NCI-H1417 treated with DMSO at 0.1 percent for 48 hours (cell line): ENCODE measurements around the gene KLB.

Experiments
- DNase-seq: peaks from one replicate; lab custom pipeline; 2025; lab: John Stamatoyannopoulos, UW

The KLB gene

DNA sequence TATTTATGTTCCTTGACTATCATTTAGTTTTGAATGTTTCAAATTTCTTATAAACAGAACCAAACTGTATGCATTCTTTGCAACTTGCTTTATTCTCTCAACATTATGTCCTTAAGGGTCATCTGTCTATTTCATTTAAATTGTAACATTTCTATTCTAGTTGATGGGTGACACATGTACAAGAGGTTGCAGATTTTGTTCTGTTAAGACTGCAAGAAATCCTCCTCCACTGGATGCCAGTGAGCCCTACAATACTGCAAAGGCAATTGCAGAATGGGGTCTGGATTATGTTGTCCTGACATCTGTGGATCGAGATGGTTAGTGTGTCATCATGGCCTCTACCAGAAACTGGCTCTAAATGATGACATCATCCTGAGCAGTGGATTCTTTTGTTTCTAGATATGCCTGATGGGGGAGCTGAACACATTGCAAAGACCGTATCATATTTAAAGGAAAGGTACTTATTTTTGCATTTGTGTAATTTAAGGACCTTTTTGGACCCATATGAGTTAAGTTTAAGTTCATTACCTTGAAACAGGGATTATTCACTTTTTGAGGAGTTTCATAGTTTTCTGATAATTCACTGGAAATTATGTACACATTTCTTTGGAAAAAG lies 58.3 kb downstream of the KLB start:
- DNase-seq = no peak

GRCh38 chr4:39466747-39467146 lies 60.0 kb downstream of the KLB start:
- DNase-seq = no peak

DNA sequence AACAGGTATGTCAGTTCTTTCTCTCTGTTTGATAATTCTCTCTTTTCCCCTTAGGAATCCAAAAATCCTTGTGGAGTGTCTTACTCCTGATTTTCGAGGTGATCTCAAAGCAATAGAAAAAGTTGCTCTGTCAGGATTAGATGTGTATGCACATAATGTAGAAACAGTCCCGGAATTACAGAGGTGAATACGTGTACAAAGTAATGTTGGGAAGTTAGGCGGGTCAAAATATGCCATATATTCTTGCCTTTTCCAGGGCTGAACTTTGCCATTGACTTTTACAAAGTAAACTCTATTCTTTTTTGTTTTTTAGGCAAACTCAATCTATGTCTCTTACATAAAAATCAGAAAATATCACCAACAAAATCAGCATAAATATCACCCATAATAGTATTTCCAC lies 60.7 kb downstream of the KLB start:
- no peak for DNase-seq

DNA sequence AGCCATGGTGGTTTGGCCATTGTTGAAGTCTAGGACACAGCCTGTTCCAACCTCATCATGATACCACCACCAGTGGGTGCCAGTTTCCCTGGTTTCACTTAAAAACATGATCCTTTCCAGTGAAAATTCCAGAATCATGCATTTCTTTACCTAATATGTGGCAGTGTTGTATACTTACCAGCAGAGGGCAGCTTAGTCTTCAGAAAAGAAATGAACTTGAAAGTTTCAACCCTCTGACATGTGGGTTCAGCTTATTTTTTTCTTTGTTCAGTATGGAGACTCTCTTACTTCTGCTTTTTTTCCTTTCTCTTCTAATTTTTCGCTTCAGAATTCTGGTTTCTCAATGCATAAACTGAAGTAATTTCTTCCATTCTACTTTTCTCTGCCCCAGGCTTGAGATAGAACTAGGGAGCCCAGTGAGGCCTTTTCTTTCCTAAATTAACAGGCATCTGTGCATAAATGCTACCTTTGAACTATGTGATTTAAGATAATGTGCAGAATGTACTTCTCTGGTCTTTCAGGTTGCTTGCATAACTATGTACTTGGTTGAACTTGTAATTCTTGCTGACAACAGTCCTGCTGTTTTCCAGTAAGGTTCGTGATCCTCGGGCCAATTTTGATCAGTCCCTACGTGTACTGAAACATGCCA lies 62.8 kb downstream of the KLB start:
- no peak for DNase-seq

- DNase-seq = no peak
These were observed 63.7 kb downstream of the KLB start for GRCh38 chr4:39470402-39470801.

DNA sequence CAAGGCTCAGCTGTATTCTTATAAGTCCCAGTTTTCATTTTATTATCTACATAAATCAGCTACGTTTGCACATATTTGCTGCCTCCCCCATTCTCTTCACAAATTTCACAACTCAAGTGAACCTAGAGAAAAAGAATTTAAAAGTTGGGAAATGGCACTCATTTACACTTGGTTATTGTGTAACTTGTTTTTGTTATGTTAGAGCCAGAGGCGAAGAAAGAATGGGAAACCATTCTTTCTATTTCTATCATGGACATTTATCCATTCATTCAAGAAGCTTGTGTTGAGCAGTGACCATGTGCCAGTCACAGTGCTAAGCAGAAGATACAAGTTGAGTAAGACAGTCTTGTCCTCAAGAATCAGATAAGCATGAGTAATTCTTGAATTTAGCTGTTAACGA lies 65.7 kb downstream of the KLB start:
- DNase-seq = no peak

- DNase-seq = no peak
These were observed 69.6 kb downstream of the KLB start for GRCh38 chr4:39476187-39476895.

DNA sequence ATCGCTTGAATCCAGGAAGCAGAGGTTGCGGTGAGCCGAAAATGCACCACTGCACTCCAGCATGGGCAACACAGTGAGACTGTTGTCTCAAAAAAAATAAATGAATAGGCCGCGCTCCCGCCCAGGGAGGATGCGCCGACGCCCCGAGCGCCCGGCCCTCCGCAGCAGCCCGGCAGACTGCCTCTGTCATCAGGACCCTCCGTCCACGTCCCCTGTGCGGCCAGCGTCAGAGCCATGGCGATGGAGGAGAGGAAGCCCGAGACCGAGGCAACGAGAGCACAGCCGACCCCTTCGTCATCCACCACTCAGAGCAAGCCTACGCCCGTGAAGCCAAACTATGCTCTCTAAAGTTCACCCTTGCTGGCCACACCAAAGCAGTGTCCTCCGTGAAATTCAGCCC lies 73.5 kb downstream of the KLB start:
- DNase-seq = no peak

DNA sequence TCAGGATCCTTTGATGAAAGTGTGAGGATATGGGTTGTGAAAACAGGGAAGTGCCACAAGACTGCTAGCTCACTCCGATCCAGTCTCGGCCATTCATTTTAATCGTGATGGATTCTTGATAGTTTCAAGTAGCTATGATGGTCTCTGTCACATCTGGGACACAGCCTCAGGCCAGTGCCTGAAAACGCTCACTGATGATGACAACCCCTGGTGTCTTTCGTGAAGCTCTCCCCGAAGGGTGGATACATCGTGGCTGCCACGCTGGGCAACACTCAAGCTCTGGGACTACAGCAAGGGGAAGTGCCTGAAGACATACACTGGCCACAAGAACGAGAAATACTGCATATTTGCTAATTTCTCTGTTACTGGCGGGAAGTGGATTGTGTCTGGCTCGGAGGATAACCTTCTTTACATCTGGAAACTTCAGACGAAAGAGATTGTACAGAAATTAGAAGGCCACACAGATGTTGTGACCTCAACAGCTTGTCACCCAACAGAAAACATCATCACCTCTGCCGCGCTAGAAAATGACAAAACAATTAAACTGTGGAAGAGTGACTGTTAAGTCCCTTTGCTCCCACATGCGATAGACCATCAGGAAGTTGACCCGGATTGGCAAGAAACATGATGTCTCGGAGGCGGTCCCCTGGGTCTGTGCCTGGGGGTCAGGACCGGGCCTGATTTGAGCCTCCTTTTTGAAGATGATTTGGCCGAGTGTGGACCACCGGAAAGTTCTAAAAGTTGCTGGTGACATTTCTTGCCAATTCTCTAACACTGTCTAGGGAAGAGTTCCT lies 74.4 kb downstream of the KLB start:
- DNase-seq = no peak

DNA sequence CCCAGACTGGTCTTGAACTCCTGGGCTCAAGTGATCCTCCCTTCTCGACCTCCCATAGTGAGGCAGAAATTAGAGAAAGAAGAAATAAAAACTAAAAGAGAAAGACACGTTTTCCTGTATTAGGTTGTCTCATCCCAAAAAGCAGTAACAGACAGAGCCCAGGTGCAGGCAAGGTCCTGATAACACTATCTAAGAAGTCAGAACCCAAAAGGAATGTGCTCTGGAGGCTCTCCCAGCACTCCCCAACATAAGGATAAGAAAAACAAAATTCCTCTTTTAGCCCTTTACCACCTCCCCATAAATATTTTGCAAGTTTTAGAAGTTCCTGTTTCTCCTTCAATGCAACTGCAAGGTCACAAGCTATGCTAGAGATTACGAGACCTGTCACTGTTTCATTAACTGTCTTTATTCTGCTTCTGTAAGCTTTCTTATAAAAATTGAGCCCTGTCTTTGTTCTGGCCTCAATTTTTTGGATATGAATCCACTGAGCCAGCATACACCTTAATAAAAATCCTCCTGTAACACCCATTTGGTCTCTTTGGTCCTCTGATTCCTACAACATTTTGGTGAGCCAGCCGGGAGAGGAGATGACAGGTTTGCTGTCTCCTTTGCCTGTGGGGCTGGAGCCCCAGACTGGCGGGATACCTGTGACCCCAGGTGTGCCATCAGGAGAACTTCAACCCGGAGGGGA lies 78.0 kb downstream of the KLB start:
- no peak for DNase-seq

GRCh38 chr4:39486221-39486804 lies 79.6 kb downstream of the KLB start:
- DNase-seq = no peak

GRCh38 chr4:39490322-39490721 lies 83.6 kb downstream of the KLB start:
- DNase-seq = no peak

DNA sequence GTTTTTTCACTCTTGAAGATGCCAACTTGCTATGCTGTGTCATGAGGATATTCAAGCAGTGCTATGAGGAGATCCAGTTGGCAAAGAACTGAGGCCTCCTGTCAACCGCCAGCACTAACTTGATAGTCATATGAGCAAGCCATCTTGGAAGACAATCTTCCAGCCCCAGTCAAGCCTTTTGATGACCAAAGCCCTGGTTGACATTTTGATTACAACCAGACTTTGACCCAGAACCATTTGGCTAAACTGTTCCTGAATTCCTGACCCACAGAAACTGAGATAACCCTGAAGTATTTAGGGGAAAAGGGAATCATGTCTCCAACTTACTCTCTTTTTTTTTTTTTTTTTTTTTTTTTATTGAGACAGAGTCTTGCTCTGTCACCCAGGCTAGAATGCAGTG lies 87.6 kb downstream of the KLB start:
- DNase-seq = no peak

- no peak for DNase-seq
These were observed 88.9 kb downstream of the KLB start for GRCh38 chr4:39495446-39496213.

- no peak for DNase-seq
These were observed 91.4 kb downstream of the KLB start for GRCh38 chr4:39497909-39498726.

- DNase-seq = no peak
These were observed 91.9 kb downstream of the KLB start for GRCh38 chr4:39498727-39499020.
